Thymus (tissue), 11 donors: ENCODE results near the gene GPR83. TPM values are rescaled to one million over a fixed set of nuclear protein-coding genes. Genes with fewer than 3 reads are reported as not detected.
"Not testable (repeated sequence)": the region's sequence is repeated elsewhere in the genome, so short reads cannot be mapped to it uniquely, and the experiment has no call there.

Experiments
- DNase-seq, 9 donors: peaks; one replicate each; pipeline ENCODE4 v3.0.0-alpha.2; 2013; ENCODE audit warnings: low spot score in 9 of 9, low read depth in 6 of 9, missing footprints in 1 of 9
- H3K27ac ChIP-seq, 2 donors: one replicate each; pipeline ENCODE4 v1.5.1; 2013; ENCODE audit warnings: control low read depth in 1 of 2, low read depth in 1 of 2, low read length in 1 of 2, mild to moderate bottlenecking in 1 of 2, moderate library complexity in 1 of 2
- H3K27me3 ChIP-seq, 2 donors: one replicate each; pipeline ENCODE4 v1.5.1; 2013; ENCODE audit warnings: low read length in 1 of 2; ENCODE audit not compliant: control insufficient read depth in 2 of 2, insufficient read depth in 1 of 2
- H3K36me3 ChIP-seq, 2 donors: one replicate each; pipeline ENCODE4 v1.5.1; 2013; ENCODE audit warnings: low read length in 1 of 2, mild to moderate bottlenecking in 1 of 2, moderate library complexity in 1 of 2; ENCODE audit not compliant: control insufficient read depth in 2 of 2, insufficient read depth in 2 of 2
- H3K4me1 ChIP-seq, 2 donors: one replicate each; pipeline ENCODE4 v1.5.1; 2013; ENCODE audit warnings: low read length in 2 of 2; ENCODE audit not compliant: control insufficient read depth in 2 of 2, insufficient read depth in 2 of 2
- H3K4me3 ChIP-seq, 2 donors: one replicate each; pipeline ENCODE4 v1.5.1; 2013; ENCODE audit warnings: low read length in 2 of 2, control low read depth in 1 of 2, mild to moderate bottlenecking in 1 of 2
- H3K9me3 ChIP-seq, 2 donors: one replicate each; pipeline ENCODE4 v1.5.1; 2013; ENCODE audit warnings: low read length in 1 of 2, mild to moderate bottlenecking in 1 of 2; ENCODE audit not compliant: control insufficient read depth in 2 of 2, insufficient read depth in 1 of 2
- WGBS: extraction: QIAGEN DNeasy Blood & Tissue Kit; methylation state at CpG from one replicate; pipeline ENCODE4 v1.1.7; 2013; 5-methylcytosine and 5-hydroxymethylcytosine counted together
- polyA plus RNA-seq: library from polyadenylated mRNA; stranded (reverse); fragments of 200-250 nt; gene quantifications from one replicate; pipeline ENCODE4 v1.2.3, GENCODE V29; 2013
- total RNA-seq: library from RNA; stranded (reverse); fragments of 120-200 nt; gene quantifications from one replicate; pipeline ENCODE4 v1.2.4, GENCODE V29; 2013
- donor health status: healthy.

Gene GPR83
- total and polyA plus RNA-seq, 2 donors, result 0.14 to 0.23 TPM

GRCh38 chr11:94396282-94396681 is 4.9 kb downstream of the GPR83 start:
- peaks cover 0 to 2% of the 10 kb centered on the region in 2 donors for H3K4me1 ChIP-seq
- WGBS, result 93% methylated on average over 5 of the region's 5 CpGs
- H3K36me3 ChIP-seq, result no peaks in the 10 kb centered on the region
- H3K27ac ChIP-seq, result no peak overlapping the region
- no peak overlapping the region for H3K4me3 ChIP-seq
- peaks cover 9 to 32% of the 10 kb centered on the region in 2 donors for H3K27me3 ChIP-seq
- DNase-seq, result no peak
- no peaks in the 10 kb centered on the region for H3K9me3 ChIP-seq

- H3K9me3 ChIP-seq, H3K27me3 ChIP-seq, H3K27ac ChIP-seq, DNase-seq, H3K36me3 ChIP-seq, H3K4me3 ChIP-seq, H3K4me1 ChIP-seq: not testable (repeated sequence)
- 95% methylated on average over 4 of the region's 4 CpGs for WGBS
These were observed 9.3 kb downstream of the GPR83 start for GRCh38 chr11:94391937-94392336.

- no peak overlapping the region for H3K4me3 ChIP-seq
- H3K27ac ChIP-seq, result no peak overlapping the region
- no peaks in the 10 kb centered on the region for H3K36me3 ChIP-seq
- no peaks in the 10 kb centered on the region for H3K9me3 ChIP-seq
- no peaks in the 10 kb centered on the region for H3K27me3 ChIP-seq
- no peaks in the 10 kb centered on the region for H3K4me1 ChIP-seq
- DNase-seq, result no peak
- 96% methylated on average over 5 of the region's 5 CpGs for WGBS
These were observed 21.6 kb downstream of the GPR83 start for GRCh38 chr11:94379613-94380012.

- 91% methylated on average over 1 of the region's 1 CpG for WGBS
These were observed 24.4 kb downstream of the GPR83 start for GRCh38 chr11:94376841-94377240.

GRCh38 chr11:94370576-94370975 is 30.6 kb downstream of the GPR83 start:
- not testable (repeated sequence) for H3K27me3 ChIP-seq, H3K4me1 ChIP-seq, H3K4me3 ChIP-seq, H3K36me3 ChIP-seq, H3K9me3 ChIP-seq, H3K27ac ChIP-seq, DNase-seq
- WGBS, result 88% methylated on average over 6 of the region's 6 CpGs

More at GRCh38 chr11:94376841-94377240, 24.4 kb downstream of the GPR83 start:
- H3K36me3 ChIP-seq, result no peaks in the 10 kb centered on the region
- no peaks in the 10 kb centered on the region for H3K9me3 ChIP-seq
- no peak overlapping the region for H3K27ac ChIP-seq
- no peak for DNase-seq
- no peaks in the 10 kb centered on the region for H3K27me3 ChIP-seq
- H3K4me3 ChIP-seq, result no peak overlapping the region
- no peaks in the 10 kb centered on the region for H3K4me1 ChIP-seq

- not testable (repeated sequence) for H3K27ac ChIP-seq, H3K4me1 ChIP-seq, DNase-seq, H3K27me3 ChIP-seq, H3K36me3 ChIP-seq, H3K9me3 ChIP-seq, H3K4me3 ChIP-seq
- 87% methylated on average over 10 of the region's 10 CpGs for WGBS
These were observed 50.2 kb downstream of the GPR83 start for GRCh38 chr11:94350850-94351563.

- not testable (repeated sequence) for H3K4me3 ChIP-seq, DNase-seq, H3K27ac ChIP-seq, H3K27me3 ChIP-seq, H3K36me3 ChIP-seq, H3K9me3 ChIP-seq, H3K4me1 ChIP-seq
- WGBS, result 89% methylated on average over 8 of the region's 8 CpGs
These were observed 54.9 kb downstream of the GPR83 start for GRCh38 chr11:94346311-94346710.

GRCh38 chr11:94343495-94343894 is 57.7 kb downstream of the GPR83 start:
- no peak overlapping the region for H3K27ac ChIP-seq
- no peaks in the 10 kb centered on the region for H3K9me3 ChIP-seq
- 98% methylated on average over 1 of the region's 1 CpG for WGBS
- no peak for DNase-seq
- no peaks in the 10 kb centered on the region for H3K36me3 ChIP-seq
- H3K4me1 ChIP-seq, result no peaks in the 10 kb centered on the region
- H3K4me3 ChIP-seq, result no peak overlapping the region
- no peaks in the 10 kb centered on the region for H3K27me3 ChIP-seq

GRCh38 chr11:94342250-94342649 is 59.0 kb downstream of the GPR83 start:
- Histone ChIP-seq H3K27ac (no peak overlapping the region), H3K36me3 (no peaks in the 10 kb centered on the region), H3K27me3 (no peaks in the 10 kb centered on the region), H3K4me1 (no peaks in the 10 kb centered on the region), H3K9me3 (no peaks in the 10 kb centered on the region), H3K4me3 (no peak overlapping the region)
- 89% methylated on average over 3 of the region's 3 CpGs for WGBS
- DNase-seq, result no peak
